ENCODE data around the gene AGAP1. TPM values are rescaled to one million over a fixed set of nuclear protein-coding genes. Genes with fewer than 3 reads are reported as not detected.

The AGAP1 gene
- total RNA-seq, 1 donor from 2014 or later, result 21.1 TPM

- intact Hi-C loops (cut with DNase I), result no loop called here
- H3K4me3 ChIP-seq, result no peak overlapping the region
- DNase-seq (ENCODE audit: extremely low spot score in 2 of 2), result no peak
- TF ChIP-seq POLR2AphosphoS5 (IDR thresholded peaks at IDR 0.05; ENCODE audit: insufficient read depth in 1 of 2, low read depth in 1 of 2) (no peak), POLR2A (IDR thresholded peaks at IDR 0.05) (no peak)
- TF ChIP-seq, protein P1, sequence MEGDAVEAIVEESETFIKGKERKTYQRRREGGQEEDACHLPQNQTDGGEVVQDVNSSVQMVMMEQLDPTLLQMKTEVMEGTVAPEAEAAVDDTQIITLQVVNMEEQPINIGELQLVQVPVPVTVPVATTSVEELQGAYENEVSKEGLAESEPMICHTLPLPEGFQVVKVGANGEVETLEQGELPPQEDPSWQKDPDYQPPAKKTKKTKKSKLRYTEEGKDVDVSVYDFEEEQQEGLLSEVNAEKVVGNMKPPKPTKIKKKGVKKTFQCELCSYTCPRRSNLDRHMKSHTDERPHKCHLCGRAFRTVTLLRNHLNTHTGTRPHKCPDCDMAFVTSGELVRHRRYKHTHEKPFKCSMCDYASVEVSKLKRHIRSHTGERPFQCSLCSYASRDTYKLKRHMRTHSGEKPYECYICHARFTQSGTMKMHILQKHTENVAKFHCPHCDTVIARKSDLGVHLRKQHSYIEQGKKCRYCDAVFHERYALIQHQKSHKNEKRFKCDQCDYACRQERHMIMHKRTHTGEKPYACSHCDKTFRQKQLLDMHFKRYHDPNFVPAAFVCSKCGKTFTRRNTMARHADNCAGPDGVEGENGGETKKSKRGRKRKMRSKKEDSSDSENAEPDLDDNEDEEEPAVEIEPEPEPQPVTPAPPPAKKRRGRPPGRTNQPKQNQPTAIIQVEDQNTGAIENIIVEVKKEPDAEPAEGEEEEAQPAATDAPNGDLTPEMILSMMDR (IDR thresholded peaks at IDR 0.05), result no peak
- no peaks in the 10 kb centered on the region for H3K27me3 ChIP-seq
- peaks cover 32% of the 10 kb centered on the region for H3K4me1 ChIP-seq
- peak overlapping the region; percentile 82 for H3K27ac ChIP-seq
- H3K9me3 ChIP-seq, result no peaks in the 10 kb centered on the region
- H3K36me3 ChIP-seq, result no peaks in the 10 kb centered on the region
Measured at GRCh38 chr2:235723811-235724465, 230.1 kb downstream of the AGAP1 start.

- intact Hi-C loops (cut with DNase I), result no loop called here
- Histone ChIP-seq H3K4me1 (peaks cover 32% of the 10 kb centered on the region), H3K9me3 (no peaks in the 10 kb centered on the region), H3K27me3 (no peaks in the 10 kb centered on the region), H3K36me3 (no peaks in the 10 kb centered on the region), H3K27ac (peak overlapping the region; percentile 82), H3K4me3 (no peak overlapping the region)
- DNase-seq (ENCODE audit: extremely low spot score in 2 of 2), result peak in 1 of 2 donors; percentile 94
- TF ChIP-seq POLR2AphosphoS5 (IDR thresholded peaks at IDR 0.05; ENCODE audit: insufficient read depth in 1 of 2, low read depth in 1 of 2) (peak in 1 of 2 donors; percentile 58), POLR2A (IDR thresholded peaks at IDR 0.05) (no peak)
- TF ChIP-seq, protein P1 (IDR thresholded peaks at IDR 0.05), result no peak
Measured at GRCh38 chr2:235725016-235725489, 231.2 kb downstream of the AGAP1 start.

DNA sequence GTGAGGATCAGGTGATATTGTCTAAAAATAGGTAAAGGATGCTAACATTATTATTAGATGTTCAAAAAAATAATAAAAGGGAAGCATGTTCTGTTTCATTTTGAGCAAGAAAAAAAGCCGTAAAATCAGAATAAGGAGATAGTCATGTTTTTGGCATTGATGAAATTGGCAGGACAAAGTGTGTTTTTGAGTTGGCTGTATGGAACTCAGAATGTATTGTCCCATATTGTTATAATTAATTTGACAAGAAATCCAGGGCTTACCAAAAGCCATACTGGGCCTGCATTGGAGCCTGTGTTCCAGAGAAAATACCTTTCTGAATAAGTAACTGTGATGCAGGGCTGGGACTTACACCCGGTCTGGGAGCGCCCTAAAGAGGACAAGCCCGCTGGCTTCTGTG is 232.0 kb downstream of the AGAP1 start:
- H3K27me3 ChIP-seq, result no peaks in the 10 kb centered on the region
- peaks cover 32% of the 10 kb centered on the region for H3K4me1 ChIP-seq
- TF ChIP-seq POLR2AphosphoS5 (IDR thresholded peaks at IDR 0.05; ENCODE audit: insufficient read depth in 1 of 2, low read depth in 1 of 2) (no peak), POLR2A (IDR thresholded peaks at IDR 0.05) (no peak)
- TF ChIP-seq, protein P1 (IDR thresholded peaks at IDR 0.05), result no peak
- H3K4me3 ChIP-seq, result no peak overlapping the region
- H3K27ac ChIP-seq, result peak overlapping the region; percentile 82
- no peak for DNase-seq (ENCODE audit: extremely low spot score in 2 of 2)
- H3K9me3 ChIP-seq, result no peaks in the 10 kb centered on the region
- no peaks in the 10 kb centered on the region for H3K36me3 ChIP-seq
- intact Hi-C loops (cut with DNase I), result no loop called here

- Histone ChIP-seq H3K9me3 (no peaks in the 10 kb centered on the region), H3K27ac (no peak overlapping the region), H3K36me3 (no peaks in the 10 kb centered on the region), H3K27me3 (no peaks in the 10 kb centered on the region), H3K4me1 (peaks cover 32% of the 10 kb centered on the region), H3K4me3 (no peak overlapping the region)
- DNase-seq (ENCODE audit: extremely low spot score in 2 of 2), result no peak
- TF ChIP-seq, protein P1 (IDR thresholded peaks at IDR 0.05), result no peak
- TF ChIP-seq POLR2AphosphoS5 (IDR thresholded peaks at IDR 0.05; ENCODE audit: insufficient read depth in 1 of 2, low read depth in 1 of 2) (no peak), POLR2A (IDR thresholded peaks at IDR 0.05) (no peak)
- intact Hi-C loops (cut with DNase I), result no loop called here
Measured at GRCh38 chr2:235726554-235726953, 232.7 kb downstream of the AGAP1 start.

DNA sequence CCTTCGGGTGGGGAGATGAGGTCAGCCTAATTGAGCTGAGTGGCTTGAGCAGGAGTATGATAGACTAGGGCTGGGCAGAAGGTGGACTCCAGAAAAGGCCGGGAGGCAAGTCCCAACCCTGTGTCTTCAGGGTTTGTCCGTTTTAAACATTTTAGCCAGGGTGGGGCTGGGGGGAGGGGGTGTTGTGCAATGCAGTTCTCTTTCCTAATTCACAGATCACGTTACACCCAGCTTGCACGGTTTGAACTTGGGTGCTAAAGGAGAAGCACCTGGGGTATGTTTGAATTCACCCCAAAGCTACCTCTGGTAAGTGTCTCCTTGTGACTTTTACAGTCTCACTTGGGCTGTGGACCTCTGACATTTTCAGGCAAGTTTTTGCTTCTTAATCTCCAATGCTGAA is 233.3 kb downstream of the AGAP1 start:
- Histone ChIP-seq H3K36me3 (no peaks in the 10 kb centered on the region), H3K27ac (no peak overlapping the region), H3K4me1 (peaks cover 32% of the 10 kb centered on the region), H3K9me3 (no peaks in the 10 kb centered on the region), H3K27me3 (no peaks in the 10 kb centered on the region), H3K4me3 (no peak overlapping the region)
- DNase-seq (ENCODE audit: extremely low spot score in 2 of 2), result no peak
- intact Hi-C loops (cut with DNase I), result no loop called here
- TF ChIP-seq POLR2A (IDR thresholded peaks at IDR 0.05), result no peak

Data from vagina (tissue), 2 donors.